NCI-H69 (cell line): ENCODE results near the gene KAZN.

Experiments used
- DNase-seq: peaks from one replicate; lab custom pipeline; 2025; lab: John Stamatoyannopoulos, UW

KAZN gene

GRCh38 chr1:14715266-14715665 lies 116.8 kb downstream of the KAZN start:
- DNase-seq, result no peak

GRCh38 chr1:14715802-14716201 lies 117.3 kb downstream of the KAZN start:
- no peak for DNase-seq

DNA sequence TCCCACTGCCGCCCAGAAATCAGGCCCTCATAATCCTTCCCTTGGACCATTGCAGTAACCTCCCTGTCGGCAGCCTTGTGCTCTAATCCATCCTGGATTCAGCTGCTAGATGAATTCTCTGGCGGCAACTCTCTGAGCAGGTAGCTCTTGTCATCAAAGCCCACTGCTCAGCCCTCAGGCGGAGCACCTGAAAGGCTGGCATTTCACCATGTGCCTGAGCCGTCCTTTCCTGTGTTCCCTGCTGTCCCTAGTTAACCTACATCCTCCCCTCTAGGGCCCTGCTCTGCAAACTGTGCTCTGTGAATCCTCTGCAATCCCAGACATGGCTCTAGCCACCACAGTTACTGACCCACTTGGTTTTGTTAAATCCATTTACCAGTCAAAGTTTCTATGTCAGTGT lies 118.0 kb downstream of the KAZN start:
- no peak for DNase-seq

DNA sequence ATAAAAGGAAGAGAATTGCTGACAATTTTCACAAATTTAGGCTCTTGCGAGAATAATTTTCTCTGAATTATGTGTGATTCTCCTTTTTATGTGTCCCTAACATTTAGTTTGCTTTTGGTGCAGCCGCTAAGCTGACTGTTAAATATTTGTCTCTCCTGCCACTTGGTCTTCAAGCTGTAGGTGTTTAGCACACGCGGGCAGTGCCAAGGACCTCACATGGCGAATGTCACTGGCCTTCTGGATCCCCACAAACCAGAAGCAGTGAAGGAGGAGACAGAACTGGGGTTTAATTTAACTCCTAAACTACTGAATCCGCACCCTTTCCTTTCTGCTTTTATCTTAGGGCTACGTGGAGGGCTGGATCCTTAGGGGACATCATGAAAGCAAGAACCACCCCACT lies 120.0 kb downstream of the KAZN start:
- no peak for DNase-seq

DNA sequence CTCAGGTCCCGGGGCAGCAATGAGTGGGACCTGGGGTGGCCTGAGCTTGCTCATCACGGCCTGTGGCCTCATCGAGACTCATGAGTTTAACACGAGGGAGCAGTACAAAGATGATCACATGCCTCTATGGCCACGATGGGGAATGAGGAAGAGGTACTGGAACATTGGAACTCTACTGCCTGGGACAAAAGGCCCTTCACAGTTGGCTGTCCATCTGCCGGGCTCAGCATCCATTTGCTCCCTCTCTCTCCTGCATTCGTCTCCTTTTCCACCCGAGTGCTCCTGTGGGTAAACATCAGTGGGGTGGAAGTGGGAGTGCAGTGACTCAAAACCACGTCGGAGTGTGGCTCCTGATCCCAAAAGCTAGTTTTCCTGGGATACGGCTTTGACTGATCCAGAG lies 124.9 kb downstream of the KAZN start:
- DNase-seq, result no peak

DNA sequence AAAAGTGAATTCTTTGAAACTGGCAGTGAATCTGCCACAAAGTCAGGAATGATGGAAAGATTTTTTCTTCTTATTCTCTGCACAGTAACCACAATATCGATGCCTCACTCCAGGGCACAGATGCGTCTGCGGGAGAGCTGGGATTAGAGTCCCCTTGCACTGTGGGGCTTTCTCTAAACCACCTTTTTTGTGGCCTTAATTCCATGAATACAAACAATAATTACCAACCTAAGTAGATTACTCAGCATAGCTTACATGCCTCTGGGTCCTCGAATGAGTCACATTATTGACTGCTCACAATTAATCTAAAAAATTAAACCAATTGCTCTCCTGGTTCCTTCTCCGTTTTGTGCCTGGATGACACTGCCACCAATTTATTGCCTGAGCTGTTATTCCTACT lies 125.8 kb downstream of the KAZN start:
- DNase-seq, result peak; percentile 26

GRCh38 chr1:14724678-14725077 lies 126.2 kb downstream of the KAZN start:
- no peak for DNase-seq

GRCh38 chr1:14725238-14725637 lies 126.8 kb downstream of the KAZN start:
- no peak for DNase-seq

- DNase-seq, result peak; percentile 27
Measured at GRCh38 chr1:14725695-14726094, 127.2 kb downstream of the KAZN start.

DNA sequence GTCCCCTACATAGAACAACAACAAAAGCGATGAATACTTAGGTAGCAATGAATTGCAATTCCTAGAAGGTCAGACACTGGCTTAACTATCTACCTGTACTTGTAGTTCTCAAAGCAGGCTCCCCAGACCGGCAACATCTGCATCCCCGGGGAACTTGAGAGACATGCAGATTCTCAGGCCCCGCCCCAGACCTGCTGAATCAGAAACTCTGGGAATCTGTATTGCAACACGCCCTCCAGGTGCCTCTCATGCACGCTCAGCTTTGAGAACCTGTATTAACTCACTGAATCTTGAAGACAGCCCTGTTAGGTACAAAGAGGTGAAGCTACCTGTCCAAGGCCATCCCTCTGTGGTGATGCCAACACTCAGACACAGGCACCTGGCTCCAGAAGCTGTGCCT lies 128.1 kb downstream of the KAZN start:
- peak; percentile 13 for DNase-seq

DNA sequence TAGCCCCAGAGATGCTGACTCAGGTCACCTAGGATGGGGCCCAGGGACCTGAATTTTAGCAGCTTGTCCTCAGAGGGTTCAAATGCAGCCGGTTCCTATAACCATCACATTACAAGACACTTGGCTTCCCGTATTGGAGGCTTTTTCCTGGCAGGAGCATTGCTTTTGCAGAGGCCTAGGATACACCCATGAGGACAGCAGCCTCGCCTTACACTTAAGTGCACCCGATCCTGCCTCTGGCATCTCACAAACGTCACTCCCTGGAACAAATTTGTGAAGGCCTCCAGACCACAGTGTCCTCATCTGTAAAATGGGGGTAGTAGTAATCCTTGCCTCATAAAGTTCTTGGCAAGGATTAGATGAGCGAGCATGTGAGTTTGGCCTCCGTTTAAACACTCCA lies 130.0 kb downstream of the KAZN start:
- no peak for DNase-seq

- no peak for DNase-seq
Measured at GRCh38 chr1:14732728-14733047, 134.2 kb downstream of the KAZN start.

DNA sequence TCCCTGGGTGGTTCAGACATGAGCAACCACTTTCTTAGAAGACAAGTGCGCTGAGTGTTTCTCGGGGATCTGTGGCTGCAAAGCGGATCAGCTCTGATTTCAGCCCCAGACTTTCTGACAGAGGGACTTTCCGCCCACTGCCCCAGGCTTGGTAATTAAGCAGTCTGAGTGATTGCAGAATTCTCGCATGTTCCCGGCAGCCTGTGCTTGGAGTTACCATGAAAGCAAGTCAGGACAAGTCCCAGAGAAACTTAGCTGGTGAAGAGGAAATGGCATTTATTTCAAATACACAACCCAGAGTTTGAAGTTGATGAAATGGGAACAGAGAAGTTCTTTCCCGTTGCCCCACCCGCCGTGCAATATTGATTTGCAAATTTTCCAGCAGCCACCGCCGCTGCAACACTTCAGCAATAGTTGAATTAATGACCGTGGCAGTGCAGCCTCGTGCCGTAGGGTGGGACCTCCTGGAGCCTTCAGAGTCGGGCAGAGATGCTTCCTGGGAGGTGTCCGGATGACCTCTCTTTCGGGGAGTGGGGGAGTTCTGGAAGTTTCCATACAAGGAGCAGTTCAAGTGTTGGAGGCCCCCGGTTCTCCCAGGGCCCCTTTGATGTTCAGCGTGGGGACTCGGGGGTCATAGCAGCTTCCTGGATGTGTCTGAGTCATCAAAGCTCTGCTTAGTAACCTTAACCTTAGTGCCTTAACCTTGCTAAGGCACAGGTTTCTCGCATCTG lies 134.7 kb downstream of the KAZN start:
- peak; percentile 84 for DNase-seq

- DNase-seq, result no peak
Measured at GRCh38 chr1:14733779-14734140, 135.3 kb downstream of the KAZN start.

DNA sequence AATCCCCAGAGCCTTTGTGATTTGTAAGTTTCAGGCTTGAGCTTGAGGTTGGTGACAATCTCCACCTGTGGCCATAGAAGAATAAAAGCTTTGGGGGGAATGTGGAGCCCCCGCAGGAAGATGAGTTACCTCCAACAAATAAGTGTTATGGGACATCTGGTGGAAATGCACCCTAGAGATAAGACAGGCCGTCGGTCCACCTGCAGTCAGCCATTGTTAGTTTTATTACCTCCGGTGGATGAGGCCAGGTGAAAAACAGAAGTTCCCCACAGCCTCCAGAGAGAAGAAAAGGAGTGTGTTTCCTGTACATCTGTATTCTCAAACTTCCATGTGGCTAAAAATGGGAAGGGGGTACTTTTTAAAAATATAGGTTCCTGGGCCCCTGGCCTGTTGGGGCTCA lies 137.4 kb downstream of the KAZN start:
- DNase-seq, result peak; percentile 65

- peak; percentile 63 for DNase-seq
Measured at GRCh38 chr1:14737561-14738094, 139.1 kb downstream of the KAZN start.

DNA sequence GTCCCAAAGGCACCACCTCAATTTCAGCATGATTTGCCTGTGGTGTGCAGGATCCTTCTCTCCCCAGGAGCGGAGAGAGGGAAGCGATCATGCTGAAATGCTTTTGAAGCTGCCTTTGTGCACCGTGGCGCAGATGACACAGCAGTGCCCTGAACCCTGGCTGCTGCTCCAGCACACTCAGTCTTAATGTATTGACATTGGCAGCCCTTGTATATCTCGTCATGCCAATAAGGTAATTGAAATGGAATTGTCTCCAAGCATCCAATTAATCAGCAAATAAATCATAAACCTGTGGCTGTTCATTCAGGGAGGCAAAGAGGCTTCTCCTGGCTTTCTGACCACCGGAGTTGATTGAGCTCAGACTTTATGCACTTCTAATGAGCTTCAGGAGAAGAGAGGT lies 139.8 kb downstream of the KAZN start:
- DNase-seq, result peak; percentile 94

- no peak for DNase-seq
Measured at GRCh38 chr1:14738647-14739046, 140.2 kb downstream of the KAZN start.

DNA sequence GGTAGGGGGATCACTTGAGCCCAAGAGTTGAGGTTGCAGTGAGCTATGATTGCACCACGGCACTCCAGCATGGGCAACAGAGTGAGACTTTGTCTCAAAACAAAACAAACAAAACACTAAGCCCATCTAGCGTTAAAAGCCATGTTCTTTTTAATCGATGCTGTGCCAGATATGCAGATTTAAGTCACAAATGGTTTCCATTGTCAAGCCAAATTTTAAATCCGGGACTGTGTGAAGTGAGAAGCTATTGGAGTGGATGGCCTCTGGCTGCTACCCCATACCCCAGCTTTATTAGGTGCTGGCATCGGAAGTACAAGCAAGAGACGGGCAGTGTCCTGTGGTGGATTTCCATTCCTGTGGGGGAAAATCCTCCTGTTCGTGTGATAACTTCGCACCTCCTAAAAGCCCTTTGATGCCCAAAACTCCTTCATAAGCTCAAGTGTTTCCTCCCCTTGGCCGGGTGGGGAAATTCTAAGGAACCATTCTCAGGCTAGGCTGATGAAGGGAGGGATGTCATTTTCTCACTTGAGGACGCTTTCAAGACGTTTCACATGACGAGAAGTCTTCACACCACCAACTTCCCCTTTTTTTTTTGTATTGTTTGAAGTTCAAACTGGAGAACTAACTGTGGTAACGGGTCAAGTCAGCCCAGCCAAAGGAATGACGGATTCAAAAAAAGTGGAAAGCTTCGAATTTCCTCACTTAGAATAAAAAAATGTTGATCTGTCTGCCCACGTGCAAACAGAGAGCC lies 140.8 kb downstream of the KAZN start:
- DNase-seq, result no peak

DNA sequence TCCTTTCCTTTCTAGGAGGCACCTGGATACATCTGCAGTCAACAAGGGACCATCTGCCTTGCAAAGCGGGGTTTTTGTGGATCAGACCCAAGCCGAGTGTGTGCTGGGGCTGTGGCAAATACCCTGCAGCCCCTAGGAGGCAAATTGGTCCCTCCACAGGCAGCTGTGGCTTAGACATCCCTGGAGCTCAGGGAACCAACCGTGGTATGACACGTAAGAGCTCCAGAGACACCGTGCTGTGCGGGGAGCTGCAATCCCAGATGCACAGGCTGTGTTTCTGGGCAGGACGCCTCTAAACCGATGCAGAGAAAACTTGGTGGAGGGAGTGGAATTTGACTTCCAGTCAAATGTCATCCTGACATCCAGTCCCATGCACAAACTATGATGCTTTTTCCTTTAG lies 141.5 kb downstream of the KAZN start:
- DNase-seq, result peak; percentile 83

DNA sequence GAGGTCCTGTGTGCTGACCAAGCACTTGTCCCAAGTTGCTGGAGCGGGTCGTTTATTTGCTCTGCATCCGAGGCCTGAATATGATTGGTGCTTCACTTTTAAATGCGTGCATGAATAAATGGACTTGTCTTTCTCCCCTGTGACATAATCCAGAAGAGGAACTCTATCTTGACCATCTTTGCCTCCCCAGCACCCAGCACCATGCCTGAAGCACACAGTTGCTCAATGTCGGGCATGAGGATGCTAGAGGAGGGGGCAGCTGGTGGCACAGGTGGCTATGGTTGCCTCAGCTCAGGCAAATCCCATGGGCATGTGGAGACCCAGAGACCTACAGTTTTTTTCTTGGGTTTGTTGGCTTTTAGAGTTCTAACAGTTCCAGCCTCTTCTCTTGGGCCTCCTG lies 142.6 kb downstream of the KAZN start:
- DNase-seq, result no peak

- DNase-seq, result no peak
Measured at GRCh38 chr1:14741532-14741931, 143.0 kb downstream of the KAZN start.

DNA sequence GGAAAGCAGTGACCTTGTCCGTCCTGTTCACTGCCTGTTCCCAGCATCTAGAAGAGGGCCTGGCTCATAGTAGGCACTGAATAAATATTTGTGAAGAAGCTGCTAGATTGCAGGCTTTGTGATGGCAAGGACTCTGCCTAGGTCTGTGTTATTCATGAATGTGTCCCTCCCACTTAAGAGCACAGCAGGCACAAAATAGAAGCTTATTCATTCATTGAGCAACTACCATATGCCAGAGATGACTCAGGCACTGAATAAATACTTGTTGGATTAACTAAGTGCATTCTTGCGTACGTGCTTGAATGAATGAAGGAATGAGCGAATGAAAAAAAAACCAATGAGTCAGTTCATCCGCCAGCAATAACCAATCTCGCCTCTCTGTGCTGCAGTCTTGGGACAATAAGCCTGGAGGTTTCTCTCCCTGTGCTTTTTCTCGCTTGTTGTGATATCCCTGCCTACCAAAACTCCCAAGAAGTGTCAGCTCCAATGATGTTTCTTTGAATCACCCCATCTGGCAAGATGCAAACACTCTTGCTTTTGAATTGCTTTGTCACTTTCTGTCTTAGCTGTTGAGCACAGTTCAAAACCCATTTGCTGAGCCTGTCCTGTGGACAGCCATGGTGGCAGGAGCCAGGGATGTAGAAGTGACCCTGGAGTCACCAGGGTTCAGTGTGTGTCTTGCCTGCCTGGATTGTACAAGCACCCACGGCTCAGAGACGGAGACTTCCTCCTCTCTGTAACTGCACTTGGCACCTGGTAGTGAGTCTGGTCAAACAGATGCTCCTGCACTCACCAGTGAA lies 143.9 kb downstream of the KAZN start:
- DNase-seq, result peak; percentile 89
